Activated T-helper 1 cell treated with anti-CD3 and anti-CD28 coated beads, Interleukin-12 subunit alpha, Interleukin-12 subunit beta, Interleukin-2, Interleukin-4 antibody, amounts not matched to agents 30 ng/mL and 10 ng/mL and 1 ng/mL, durations not matched to agents 14 hours and 24 hours and 36 hours (primary cell): ENCODE data around the gene USP10. TPM values are rescaled to one million over a fixed set of nuclear protein-coding genes. Genes with fewer than 3 reads are reported as not detected.
A peak's percentile ranks its signal among the peaks of the same experiment; 100 is the strongest.

Source experiments
- DNase-seq: peaks from one replicate; pipeline ENCODE4 v3.0.0; 2021; ENCODE audit warnings: low spot score
- H3K27ac Mint-ChIP-seq: one replicate; pipeline ENCODE4 v1.8.0; 2021; ENCODE audit warnings: mild to moderate bottlenecking, mixed read lengths
- H3K27me3 Mint-ChIP-seq: one replicate; pipeline ENCODE4 v1.8.0; 2022; ENCODE audit warnings: mild to moderate bottlenecking, moderate library complexity, mixed read lengths; ENCODE audit not compliant: insufficient read depth
- H3K36me3 Mint-ChIP-seq: one replicate; pipeline ENCODE4 v1.8.0; 2021; ENCODE audit warnings: low read depth, mixed read lengths
- H3K4me1 Mint-ChIP-seq: one replicate; pipeline ENCODE4 v1.8.0; 2021; ENCODE audit warnings: low read depth, mixed read lengths
- H3K4me3 Mint-ChIP-seq: one replicate; pipeline ENCODE4 v1.8.0; 2021; ENCODE audit warnings: mild to moderate bottlenecking, moderate library complexity, mixed read lengths
- H3K9me3 Mint-ChIP-seq: one replicate; pipeline ENCODE4 v1.8.0; 2021; ENCODE audit warnings: mixed read lengths
- intact Hi-C: fragments of 100-400 bp; cut with micrococcal nuclease; formaldehyde crosslinking; loops from one replicate; pipeline ENCODE4 v1.15.1; 2024
- total RNA-seq: library from RNA; stranded (reverse); gene quantifications from 2 replicates; pipeline ENCODE4 v1.2.3, GENCODE V29; 2022

The USP10 gene
- total RNA-seq, 1 donor from 2014 or later = 153 TPM

DNA sequence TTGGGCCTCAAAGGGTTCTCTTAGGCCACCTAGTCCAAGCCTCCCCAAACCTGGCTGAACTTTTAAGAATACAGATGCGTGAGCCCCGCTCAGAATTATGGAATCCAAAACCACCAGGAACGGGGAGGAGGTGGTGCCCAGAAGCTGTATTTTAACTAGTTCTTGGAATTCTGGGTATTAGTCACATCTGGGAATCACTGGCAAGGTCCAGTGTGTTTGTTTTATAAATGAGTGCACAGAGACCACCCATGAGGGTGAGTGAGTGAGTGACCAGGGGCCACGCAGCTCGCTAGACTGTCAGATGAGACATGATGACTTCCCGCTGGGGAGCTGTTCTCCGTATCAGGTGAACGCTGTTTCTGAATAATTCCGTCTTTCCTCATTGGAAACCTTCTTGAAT, 37.3 kb upstream of the USP10 start:
- intact Hi-C loops = no loop called here
- Mint-ChIP-seq H3K36me3 (peaks cover 52% of the 10 kb centered on the region), H3K9me3 (no peaks in the 10 kb centered on the region), H3K27me3 (no peaks in the 10 kb centered on the region), H3K4me3 (no peak overlapping the region), H3K4me1 (no peaks in the 10 kb centered on the region), H3K27ac (no peak overlapping the region)
- no peak for DNase-seq

DNA sequence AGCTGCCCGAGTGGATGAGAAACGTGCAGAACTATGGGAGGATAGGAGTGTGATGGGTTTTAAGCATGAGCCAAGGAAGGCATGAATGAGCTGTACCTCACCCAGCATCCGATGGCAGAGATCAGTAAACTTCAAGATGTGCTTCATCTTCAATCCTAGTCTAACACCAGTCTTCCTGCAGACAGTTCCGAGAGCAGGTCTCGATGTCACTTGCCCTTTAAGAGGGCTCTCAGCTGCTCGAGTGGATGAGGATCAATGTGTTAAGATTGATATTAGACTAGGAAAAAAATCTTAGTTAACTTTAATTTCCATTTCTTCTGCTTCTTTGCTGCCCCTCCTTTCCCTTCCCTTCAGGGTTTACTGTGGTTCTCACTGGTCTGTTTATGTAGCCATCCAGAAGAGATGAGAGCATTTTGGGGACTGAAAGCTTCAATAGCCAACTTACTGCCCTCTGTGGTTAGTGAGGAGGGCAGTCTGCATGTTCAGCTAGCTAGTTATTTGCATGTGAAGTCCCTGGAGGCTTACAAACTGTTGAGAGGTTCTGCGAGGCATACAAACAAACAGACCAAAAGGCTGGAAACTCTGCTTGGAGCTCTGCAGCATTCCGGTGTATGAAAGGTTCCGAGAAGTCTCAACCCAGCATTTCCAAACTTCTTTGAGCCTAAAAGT, 36.2 kb upstream of the USP10 start:
- H3K4me1 Mint-ChIP-seq = no peaks in the 10 kb centered on the region
- DNase-seq = no peak
- H3K9me3 Mint-ChIP-seq = no peaks in the 10 kb centered on the region
- H3K36me3 Mint-ChIP-seq = peaks cover 48% of the 10 kb centered on the region
- no peaks in the 10 kb centered on the region for H3K27me3 Mint-ChIP-seq
- H3K27ac Mint-ChIP-seq = no peak overlapping the region
- no peak overlapping the region for H3K4me3 Mint-ChIP-seq
- intact Hi-C loops = no loop called here

DNA sequence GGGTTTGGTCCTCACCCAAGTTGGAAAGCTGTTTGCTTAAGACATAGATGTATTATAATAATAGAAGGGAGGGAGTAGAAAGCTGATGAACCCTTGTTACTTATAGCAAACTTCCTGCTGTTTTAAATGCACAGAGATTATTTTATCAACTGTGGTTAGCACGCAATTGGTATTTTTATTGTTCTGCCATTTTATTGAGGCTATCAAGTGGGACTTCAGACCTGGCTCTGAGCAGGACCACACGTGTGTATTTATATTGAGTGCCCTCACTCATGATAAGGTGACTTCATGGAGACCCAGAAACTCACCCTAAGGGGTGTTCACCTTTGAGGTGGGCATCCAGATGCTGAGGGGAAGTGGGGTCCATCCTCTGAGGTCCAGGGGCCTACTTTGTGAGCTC, 34.4 kb upstream of the USP10 start:
- no peak overlapping the region for H3K4me3 Mint-ChIP-seq
- H3K27me3 Mint-ChIP-seq = no peaks in the 10 kb centered on the region
- H3K27ac Mint-ChIP-seq = no peak overlapping the region
- intact Hi-C loops = no loop called here
- H3K9me3 Mint-ChIP-seq = no peaks in the 10 kb centered on the region
- H3K4me1 Mint-ChIP-seq = no peaks in the 10 kb centered on the region
- DNase-seq = no peak
- peaks cover 38% of the 10 kb centered on the region for H3K36me3 Mint-ChIP-seq

GRCh38 chr16:84665843-84666242, 34.0 kb upstream of the USP10 start:
- DNase-seq = no peak
- H3K27me3 Mint-ChIP-seq = no peaks in the 10 kb centered on the region
- no peak overlapping the region for H3K27ac Mint-ChIP-seq
- peaks cover 38% of the 10 kb centered on the region for H3K36me3 Mint-ChIP-seq
- H3K4me1 Mint-ChIP-seq = no peaks in the 10 kb centered on the region
- no peak overlapping the region for H3K4me3 Mint-ChIP-seq
- H3K9me3 Mint-ChIP-seq = no peaks in the 10 kb centered on the region
- intact Hi-C loops = no loop called here

DNA sequence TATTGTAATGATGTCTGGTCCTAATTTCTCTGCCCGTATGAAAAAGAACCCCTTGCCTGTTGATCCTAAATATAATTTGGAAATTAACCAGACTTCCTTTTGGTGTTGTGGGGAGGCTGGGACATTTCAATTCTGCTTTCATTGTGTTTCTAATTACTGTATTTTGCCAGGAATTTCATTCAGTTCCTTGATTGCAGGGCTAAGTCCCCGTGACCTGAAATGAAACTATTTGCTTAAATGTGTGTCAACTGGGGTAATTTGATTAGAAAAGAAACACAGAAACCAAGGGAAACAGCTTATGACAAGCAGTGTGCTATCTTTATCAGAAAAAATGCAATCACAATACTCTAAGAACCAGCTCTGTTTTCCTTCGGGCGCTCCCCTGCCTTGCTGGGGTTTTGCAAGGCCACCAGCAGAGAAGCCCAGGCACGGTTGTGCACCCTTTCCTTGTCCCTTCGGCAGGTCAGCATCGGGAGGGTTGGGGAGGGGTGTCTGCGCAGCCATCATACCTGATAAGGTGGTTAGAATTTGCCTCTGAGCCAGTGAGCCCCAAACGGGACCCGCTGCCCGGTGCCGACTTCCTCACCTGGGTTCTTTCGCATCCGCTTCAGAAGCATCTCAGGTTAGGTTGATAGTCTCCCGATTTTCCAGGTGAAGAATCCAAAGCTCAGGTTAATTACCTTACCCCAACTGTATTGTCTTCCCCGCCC, 32.0 kb upstream of the USP10 start:
- Mint-ChIP-seq H3K4me3 (no peak overlapping the region), H3K36me3 (peaks cover 23% of the 10 kb centered on the region), H3K27ac (no peak overlapping the region), H3K9me3 (no peaks in the 10 kb centered on the region), H3K27me3 (peaks cover 7% of the 10 kb centered on the region), H3K4me1 (peaks cover 8% of the 10 kb centered on the region)
- no peak for DNase-seq
- intact Hi-C loops = no loop called here

DNA sequence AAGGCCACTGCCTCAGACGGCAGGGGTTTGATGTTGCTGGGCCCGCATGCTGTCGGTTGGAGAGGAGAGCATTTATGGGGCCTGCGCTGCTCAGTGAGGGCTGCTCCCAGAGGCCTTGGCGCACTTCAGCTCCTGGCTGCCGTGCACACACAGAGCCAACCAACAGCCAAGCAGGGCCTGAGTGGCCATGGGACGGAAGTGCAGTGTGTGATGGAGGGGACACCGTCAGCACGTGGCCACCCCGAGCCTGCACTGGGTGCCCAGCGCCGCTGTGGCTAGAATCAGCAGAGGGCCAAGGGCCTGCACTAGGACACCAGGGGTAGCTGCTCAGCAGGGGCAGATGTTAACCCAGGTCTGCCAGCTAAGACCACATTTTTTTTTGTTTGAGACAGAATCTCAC, 29.7 kb upstream of the USP10 start:
- DNase-seq = no peak
- Mint-ChIP-seq H3K27me3 (peaks cover 7% of the 10 kb centered on the region), H3K36me3 (peaks cover 6% of the 10 kb centered on the region), H3K27ac (no peak overlapping the region), H3K4me3 (no peak overlapping the region), H3K9me3 (no peaks in the 10 kb centered on the region), H3K4me1 (peaks cover 8% of the 10 kb centered on the region)
- intact Hi-C loops = no loop called here

DNA sequence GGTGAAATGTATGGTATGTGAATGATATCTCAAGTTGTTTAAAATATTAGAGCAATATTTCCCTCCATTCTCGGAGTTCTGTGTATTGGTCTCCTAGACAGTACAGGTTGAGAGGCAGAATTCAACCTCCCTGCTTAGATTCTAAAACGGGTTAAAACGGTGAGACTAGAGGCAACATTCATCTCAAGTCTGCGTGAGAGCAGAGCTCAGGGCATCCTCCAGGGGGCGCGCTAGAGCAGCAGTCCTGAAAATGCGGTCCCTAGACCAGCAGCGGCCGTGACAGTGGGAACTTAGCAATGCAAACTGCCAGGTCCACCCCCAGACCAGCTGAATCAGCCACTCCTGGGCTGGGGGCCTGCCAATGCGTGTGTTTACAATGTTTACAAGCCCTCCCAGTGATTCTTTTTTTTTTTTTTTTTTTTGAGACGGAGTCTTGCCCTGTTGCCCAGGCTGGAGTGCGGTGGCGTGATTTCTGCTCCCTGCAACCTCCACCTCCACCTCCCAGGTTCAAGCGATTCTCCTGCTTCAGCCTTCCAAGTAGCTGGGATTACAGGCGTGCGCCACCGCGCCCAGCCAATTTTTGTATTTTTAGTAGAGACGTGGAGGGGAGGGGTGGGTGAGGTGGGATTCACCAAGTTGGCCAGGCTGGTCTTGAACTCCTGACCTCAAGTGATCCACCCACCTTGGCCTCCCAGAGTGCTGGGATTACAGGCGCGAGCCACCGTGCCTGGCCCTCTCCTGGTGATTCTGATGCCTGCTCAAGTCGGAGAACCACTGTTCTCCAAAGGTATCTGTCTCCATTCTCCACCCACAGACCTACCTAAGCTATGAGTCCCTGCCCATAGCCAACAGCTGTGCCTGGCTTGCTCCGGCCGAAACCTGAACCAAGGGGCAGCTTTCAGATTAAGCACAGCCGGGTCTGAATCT, 27.3 kb upstream of the USP10 start:
- no peak overlapping the region for H3K4me3 Mint-ChIP-seq
- no peaks in the 10 kb centered on the region for H3K9me3 Mint-ChIP-seq
- no peak overlapping the region for H3K27ac Mint-ChIP-seq
- peak; percentile 66 for DNase-seq
- intact Hi-C loops = loop anchor here (1.0 to 2.0 kb wide), 6 partner anchors 24 to 298 kb away; partner anchors contain the start of gene KLHL36
- H3K4me1 Mint-ChIP-seq = peaks cover 8% of the 10 kb centered on the region
- peaks cover 2% of the 10 kb centered on the region for H3K36me3 Mint-ChIP-seq
- H3K27me3 Mint-ChIP-seq = peaks cover 14% of the 10 kb centered on the region

DNA sequence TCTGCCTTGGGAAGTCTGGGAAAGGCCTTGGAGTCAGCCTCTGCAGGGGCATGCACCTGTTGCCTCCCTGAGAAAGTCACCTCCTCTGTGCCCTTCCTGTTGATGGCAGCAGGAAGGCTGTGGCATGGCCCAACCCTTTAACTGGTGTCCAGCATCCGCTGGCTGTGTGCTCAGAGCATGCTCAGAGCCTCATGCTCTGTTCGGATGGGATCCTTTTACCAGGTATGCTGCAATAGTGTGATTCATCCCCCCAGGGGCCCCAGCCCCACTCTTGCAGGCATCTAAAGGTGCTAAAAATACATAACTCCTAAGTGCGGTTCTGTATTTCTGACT, 26.6 kb upstream of the USP10 start:
- DNase-seq = no peak
- intact Hi-C loops = loop anchor here (2.0 kb wide), 2 partner anchors 24 to 50 kb away; partner anchors contain the start of gene KLHL36
- no peak overlapping the region for H3K4me3 Mint-ChIP-seq
- peaks cover 8% of the 10 kb centered on the region for H3K4me1 Mint-ChIP-seq
- peaks cover 2% of the 10 kb centered on the region for H3K36me3 Mint-ChIP-seq
- peaks cover 16% of the 10 kb centered on the region for H3K27me3 Mint-ChIP-seq
- no peak overlapping the region for H3K27ac Mint-ChIP-seq
- H3K9me3 Mint-ChIP-seq = no peaks in the 10 kb centered on the region

- no peak for DNase-seq
- H3K27ac Mint-ChIP-seq = no peak overlapping the region
- H3K4me3 Mint-ChIP-seq = no peak overlapping the region
- H3K27me3 Mint-ChIP-seq = peaks cover 16% of the 10 kb centered on the region
- H3K4me1 Mint-ChIP-seq = peaks cover 8% of the 10 kb centered on the region
- no peaks in the 10 kb centered on the region for H3K9me3 Mint-ChIP-seq
- peaks cover 2% of the 10 kb centered on the region for H3K36me3 Mint-ChIP-seq
- intact Hi-C loops = loop anchor here (2.0 kb wide), 2 partner anchors 25 to 51 kb away; partner anchors contain the start of gene KLHL36
Measured at GRCh38 chr16:84673561-84673960, 26.2 kb upstream of the USP10 start.

DNA sequence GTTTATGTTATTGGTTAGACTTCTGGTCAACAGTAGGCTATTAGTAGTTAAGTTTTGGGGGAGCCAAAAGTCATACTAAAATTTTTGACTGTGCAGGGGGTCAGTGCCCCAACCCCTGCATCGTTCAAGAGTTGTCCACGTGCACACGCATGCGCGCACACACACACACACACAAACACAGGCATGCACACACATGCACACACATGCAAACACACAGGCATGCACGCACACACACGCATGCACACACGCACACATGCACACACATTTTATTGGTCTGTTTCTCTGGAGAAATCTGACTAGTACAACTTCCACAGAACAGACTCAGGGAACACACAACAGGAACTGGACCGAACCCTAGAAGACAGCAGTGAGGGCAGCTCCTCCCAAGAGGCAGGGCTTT, 24.4 kb upstream of the USP10 start:
- Mint-ChIP-seq H3K27ac (no peak overlapping the region), H3K9me3 (no peaks in the 10 kb centered on the region), H3K36me3 (no peaks in the 10 kb centered on the region), H3K4me3 (no peak overlapping the region), H3K4me1 (peaks cover 8% of the 10 kb centered on the region), H3K27me3 (peaks cover 19% of the 10 kb centered on the region)
- intact Hi-C loops = no loop called here
- DNase-seq = no peak

DNA sequence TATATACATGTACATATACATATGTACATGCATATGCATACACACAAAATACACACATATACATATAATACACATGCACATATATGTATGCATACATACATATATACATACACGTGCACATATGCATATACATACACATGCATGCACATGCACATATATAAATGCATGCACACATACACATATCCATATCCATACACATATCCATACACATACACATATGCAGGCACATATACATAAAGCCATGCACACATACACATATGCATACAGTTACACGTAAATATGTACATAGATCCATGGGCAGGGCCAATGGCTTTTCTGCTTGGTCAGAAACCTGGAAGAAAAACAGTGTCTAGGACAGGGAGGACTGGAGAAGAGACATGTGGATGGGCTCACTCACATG, 23.9 kb upstream of the USP10 start:
- H3K4me1 Mint-ChIP-seq = peaks cover 8% of the 10 kb centered on the region

GRCh38 chr16:84677017-84677803, 22.6 kb upstream of the USP10 start:
- Mint-ChIP-seq H3K36me3 (no peaks in the 10 kb centered on the region), H3K4me3 (no peak overlapping the region), H3K4me1 (peaks cover 2% of the 10 kb centered on the region), H3K27ac (no peak overlapping the region), H3K9me3 (no peaks in the 10 kb centered on the region), H3K27me3 (peaks cover 17% of the 10 kb centered on the region)
- DNase-seq = no peak
- intact Hi-C loops = no loop called here

More for the DNA sequence above, 23.9 kb upstream of the USP10 start:
- no peak overlapping the region for H3K27ac Mint-ChIP-seq
- peaks cover 19% of the 10 kb centered on the region for H3K27me3 Mint-ChIP-seq
- DNase-seq = no peak
- no peak overlapping the region for H3K4me3 Mint-ChIP-seq
- intact Hi-C loops = no loop called here
- no peaks in the 10 kb centered on the region for H3K36me3 Mint-ChIP-seq
- no peaks in the 10 kb centered on the region for H3K9me3 Mint-ChIP-seq
